ENCODE data around the gene DUSP12.
A peak's percentile ranks its signal among the peaks of the same experiment; 100 is the strongest.
"Not testable (repeated sequence)": the region's sequence is repeated elsewhere in the genome, so short reads cannot be mapped to it uniquely, and the experiment has no call there.

The DUSP12 gene, protein sequence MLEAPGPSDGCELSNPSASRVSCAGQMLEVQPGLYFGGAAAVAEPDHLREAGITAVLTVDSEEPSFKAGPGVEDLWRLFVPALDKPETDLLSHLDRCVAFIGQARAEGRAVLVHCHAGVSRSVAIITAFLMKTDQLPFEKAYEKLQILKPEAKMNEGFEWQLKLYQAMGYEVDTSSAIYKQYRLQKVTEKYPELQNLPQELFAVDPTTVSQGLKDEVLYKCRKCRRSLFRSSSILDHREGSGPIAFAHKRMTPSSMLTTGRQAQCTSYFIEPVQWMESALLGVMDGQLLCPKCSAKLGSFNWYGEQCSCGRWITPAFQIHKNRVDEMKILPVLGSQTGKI

DNA sequence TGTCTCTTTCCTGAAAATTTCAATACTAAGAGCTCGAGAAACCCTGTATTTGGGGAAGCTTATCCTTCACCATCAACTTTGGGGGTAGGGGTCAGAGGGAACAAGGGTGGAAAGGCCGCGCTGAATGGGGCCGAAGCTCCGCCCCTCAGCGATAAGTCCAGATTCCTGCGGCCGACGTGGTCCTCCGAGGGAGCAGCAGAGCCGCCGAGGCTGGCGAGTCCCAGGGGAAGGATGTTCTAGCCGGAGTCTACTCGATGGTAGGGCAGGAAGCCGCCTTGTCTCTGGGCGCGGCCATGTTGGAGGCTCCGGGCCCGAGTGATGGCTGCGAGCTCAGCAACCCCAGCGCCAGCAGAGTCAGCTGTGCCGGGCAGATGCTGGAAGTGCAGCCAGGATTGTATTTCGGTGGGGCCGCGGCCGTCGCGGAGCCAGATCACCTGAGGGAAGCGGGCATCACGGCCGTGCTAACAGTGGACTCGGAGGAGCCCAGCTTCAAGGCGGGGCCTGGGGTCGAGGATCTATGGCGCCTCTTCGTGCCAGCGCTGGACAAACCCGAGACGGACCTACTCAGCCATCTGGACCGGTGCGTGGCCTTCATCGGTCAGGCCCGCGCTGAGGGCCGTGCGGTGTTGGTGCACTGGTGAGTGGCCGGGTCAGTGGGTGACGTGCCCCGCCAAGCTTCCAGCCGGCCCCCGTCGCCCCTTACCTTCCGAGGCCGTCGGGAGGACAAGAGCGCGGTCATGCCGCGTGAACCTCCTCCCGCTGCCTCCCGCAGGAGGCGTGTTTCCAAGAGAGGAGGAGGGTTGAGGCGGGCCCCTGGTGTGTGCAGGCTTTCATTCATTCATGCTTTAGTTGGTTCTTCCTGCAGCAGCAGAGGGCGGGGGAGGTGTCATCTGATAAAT lies at the start of gene DUSP12:
Gene DUSP12 (plus strand): TSS at position 278 of the 899 bp plus-strand sequence. CDS start 16 bp downstream, at position 294.
- DNase-seq: peak; percentile 82

DNA sequence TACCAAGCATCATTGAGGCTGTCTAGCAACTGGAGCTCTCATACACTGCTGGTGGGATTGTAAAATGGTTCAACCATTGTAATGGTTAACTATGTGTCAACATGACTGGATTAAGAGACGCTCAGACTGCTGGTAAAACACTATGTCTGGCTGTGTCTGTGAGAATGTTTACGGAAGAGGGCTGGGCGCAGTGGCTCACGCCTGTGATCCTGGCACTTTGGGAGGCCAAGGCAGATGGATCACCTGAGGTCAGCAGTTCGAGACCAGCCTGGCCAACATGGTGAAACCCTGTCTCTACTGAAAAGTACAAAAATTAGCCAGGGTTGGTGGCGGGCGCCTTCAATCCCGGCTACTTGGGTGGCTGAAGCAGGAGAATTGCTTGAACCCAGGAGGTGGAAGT lies 47.3 kb upstream of the DUSP12 start:
- DNase-seq: no peak

DNA sequence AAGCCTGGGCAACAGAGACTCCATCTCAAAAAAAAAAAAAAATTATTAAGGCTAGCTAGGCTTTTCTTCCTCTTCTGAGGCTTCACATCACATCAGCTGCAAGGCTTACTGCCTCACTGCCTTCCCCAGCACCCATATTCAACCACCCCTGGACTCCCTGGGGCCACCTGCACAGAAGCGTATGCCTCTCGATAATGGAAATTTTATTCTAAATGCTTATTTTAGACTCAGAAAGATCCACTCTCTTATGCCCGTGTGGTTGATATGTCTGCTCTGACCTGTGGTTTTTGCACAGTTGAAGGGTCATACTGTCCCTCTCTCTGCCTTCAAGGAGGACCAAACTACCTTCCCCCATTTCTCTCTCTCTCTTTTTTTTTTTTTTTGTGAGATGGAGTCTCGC lies 44.0 kb upstream of the DUSP12 start:
- no peak for DNase-seq

DNA sequence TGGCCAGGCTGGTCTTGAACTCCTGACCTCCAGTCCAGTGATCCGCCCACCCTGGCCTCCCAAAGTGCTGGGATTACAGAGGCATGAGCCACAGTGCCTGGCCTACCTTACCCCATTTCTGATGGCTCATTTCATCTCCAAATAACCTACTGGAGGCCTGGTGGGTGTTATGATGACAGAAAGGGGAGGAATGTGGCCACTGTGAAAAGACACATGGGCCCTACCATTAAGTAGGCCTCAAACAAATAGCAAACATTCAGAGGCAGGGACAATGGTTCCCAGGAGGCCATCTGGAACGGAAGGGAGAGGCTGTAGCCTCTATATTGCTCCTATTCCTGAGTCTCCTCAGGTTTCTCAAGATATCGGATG lies 43.5 kb upstream of the DUSP12 start:
- no peak for DNase-seq

DNA sequence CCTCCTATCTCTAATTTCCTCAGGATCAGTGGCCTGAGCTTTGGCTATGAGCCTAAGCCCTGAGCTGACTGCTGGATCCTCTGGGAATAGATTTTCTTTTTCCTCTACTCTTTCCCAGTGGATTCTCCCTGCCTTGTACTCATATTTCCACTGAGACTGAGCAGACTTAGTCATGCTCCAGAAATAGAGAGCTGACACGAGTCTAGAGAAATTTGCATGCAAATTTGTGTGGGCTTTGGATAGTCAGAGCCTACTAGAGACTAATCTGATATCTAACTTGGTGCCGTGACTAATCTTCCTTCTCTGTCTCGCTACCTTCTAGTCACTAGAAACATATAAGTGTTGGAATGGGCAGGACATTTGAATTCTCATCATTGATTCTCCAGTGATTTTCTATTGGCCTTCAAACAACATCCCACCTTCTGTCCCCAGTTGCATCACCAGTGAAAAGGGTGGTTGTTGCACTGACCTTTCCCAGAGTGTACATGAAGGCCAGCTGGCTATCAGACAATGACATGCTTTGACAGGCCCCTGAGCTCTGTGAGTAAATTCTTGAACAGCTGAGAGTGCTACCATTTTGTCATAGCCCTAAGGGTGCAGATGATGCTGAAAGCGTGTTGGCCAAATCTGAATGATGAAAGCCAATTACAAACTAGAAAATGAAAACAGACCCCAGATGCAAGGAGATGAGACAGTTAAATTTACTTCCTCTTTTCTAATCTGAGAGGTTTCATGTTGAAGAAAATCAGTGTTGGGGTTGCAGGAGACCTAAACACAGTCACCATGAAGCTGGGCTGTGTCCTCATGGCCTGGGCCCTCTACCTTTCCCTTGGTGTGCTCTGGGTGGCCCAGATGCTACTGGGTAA lies 42.9 kb upstream of the DUSP12 start, which contains the start of gene FCRLA:
Gene FCRLA (plus strand): TSS at position 748 of the 866 bp plus-strand sequence. CDS start 36 bp downstream, at position 784.
- DNase-seq: no peak

DNA sequence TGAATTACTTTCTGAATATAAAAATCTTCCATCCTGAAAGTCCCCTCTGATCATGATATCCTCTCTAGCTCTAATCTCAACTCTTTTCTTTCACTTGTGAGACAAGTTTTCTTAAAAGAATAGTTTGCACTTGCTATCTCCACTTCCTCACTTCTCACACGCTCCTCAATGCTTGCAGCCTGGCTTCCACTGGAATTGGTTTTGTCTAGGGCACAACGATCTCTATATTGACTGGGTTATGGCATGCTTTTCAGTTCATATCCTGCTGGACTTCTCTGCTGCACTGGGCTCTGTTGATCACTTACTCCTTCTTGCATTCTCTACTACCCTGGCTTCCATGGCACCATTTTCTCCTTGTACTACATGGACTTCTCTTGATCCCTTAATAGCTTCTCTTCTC lies 42.1 kb upstream of the DUSP12 start:
- no peak for DNase-seq

DNA sequence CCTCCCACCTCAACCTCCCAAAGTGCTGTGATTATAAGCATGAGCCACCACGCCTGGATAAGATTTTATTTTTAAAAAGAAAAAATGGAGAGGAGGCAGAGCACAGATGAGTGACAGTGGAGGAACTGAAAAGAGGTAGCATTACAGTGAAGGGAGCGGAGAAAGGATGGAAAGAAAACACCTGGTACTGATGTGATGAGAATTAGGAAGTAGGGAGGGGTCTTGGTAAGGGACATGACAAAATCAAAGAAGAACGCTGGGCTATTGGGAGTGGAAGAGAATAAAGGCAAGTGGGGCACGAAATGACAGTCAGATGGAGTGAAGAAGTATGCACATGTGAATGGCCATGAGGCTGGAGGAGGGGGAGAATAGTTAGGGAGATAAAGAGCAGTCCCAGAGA lies 40.2 kb upstream of the DUSP12 start:
- DNase-seq: no peak

DNA sequence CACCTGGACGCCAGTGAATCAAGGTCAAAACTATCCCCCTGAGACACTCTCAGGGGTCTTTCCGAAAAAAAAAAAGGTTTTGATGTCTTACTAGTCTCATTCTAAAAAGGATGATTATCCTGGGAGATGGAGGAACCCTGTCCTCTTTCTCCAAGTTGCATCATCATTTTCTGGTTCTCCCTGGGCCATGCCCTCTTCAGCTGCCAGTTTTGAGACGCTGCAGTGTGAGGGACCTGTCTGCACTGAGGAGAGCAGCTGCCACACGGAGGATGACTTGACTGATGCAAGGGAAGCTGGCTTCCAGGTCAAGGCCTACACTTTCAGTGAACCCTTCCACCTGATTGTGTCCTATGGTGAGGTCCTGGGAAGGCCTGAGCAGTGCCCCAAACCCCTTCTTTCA lies 39.0 kb upstream of the DUSP12 start:
- DNase-seq: no peak

DNA sequence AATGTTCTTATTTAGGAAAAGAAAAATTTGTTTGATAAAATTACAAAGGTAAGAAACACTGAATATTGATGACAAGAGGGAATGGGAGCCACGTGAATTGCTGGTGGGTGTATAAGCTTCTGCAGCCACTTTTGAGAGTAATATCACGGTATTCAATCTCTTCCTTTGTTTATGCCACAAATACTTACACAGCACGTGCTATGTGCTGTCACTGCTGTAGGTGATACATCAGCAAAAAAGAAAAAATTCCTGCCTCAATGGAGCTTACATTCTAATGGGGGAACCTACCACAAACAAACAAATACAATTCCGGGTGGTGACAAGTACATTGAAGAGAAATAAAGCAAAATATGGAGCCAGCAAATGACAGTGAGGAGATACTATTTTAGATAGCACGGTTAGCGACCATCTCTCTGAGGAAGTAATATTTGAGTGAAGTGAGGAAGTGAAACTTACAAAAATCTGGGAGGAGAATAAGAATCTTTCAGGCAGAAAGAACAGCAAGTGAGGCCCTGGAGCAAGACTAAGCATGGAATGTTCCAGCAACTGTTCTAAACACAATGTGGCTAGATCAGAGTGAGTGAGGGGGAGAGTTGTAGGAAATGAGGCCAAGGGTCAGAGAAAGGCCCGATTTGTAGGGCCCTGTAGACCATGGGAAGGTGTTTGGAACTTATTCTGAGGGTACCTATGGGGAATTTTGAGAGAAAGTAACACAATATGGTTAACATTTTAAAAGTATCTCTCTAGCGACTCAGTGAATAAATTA lies 30.8 kb upstream of the DUSP12 start:
- no peak for DNase-seq

DNA sequence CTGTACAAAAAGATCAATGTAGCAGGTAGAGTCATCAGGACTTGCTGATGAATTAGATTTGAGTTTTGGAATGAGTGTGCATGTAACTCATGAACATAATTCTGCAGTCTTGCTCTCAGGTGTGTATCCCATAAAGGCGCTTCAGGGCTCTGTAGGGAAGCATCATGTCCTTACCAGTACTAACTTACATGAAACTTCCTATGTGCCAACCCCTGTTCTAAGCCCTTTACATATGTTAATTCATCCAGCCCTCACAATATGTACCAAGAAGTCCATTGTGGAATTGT lies 30.3 kb upstream of the DUSP12 start:
- no peak for DNase-seq

DNA sequence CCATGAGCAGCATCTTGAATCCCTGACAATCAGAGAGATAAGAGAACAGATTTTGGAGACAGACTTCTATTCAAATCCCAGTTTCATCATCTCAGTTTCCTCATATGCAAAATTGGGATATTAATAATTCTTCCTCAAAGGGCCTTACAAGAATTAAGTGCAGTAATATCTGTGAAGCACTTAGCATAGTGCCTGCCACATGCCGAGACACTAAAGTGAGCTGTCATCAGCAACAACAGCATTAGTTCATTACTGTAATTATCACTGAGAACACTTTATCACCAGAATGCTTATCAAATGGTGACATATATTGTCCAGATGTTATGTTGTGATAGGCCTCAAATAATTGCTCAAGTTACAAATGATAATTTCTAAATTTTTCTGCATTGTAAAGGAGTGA lies 29.2 kb upstream of the DUSP12 start:
- no peak for DNase-seq

DNA sequence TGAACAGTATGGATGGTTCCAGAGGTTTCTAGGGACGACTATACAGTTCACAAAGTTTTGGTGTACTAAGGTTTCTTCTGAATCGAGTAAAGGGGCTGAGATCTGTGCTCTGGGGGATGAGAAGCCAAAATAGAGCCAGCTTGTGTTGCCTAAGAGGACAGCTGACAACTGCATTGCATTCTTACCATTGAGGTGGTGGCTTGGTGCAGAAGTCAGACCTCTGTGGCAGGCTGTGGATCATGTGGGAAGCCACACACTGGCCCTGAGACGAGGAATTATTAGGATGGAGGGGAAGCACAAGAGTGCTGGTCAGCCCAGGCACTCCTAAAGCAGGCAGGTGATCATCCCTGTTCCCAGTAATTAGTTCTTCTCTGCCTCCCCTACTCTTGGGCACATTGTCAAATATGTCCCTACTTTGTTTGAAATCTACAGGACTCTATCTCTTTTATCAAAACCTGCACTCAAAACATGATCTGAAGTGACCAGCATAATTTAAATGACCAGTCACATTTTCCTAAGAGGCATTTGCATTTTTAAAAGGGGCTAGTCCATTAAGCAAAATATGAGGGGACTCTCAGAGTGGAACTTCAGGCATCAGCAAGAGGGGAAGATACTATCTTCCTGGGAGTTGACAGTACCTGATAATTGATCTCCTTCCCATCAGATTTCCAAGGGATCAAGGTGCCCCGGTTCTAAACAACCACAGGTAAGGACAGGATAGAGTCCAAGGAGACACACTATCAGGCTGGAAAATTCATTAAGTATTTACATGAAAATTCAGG lies 28.4 kb upstream of the DUSP12 start, which contains the start of gene FCRLB:
Gene FCRLB (plus strand): TSS at position 589 of the 782 bp plus-strand sequence. CDS start 1,129 bp downstream, outside the sequence.
- DNase-seq: no peak

DNA sequence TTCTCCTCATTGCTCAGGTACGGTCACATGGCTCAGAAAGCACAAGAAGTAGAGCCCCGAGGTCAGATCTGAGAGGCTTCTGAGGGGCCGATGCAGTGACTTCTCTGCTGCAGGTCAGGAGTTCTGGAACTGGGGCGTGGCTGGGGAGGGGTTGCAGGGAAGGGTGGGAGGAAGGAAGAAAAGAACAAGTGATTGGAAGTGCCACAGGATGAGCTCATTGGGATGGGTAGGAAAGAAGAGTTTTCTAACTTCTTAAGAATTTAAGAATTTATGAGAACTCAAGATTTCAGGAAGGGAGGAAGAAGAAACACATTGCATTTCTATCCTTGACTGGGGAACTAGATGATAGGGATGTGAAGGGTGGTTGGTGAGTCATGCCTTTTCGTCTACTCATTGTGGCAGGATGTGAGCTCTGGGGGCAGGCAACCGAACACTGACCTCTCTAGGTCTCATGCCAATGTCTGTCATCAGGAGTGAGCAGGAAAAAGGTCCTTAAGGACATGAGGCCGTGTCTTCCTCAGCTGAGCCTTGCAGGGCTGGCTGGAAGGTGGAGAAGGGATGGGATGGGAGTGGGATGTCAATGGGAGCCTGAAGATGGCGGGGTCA lies 27.7 kb upstream of the DUSP12 start:
- no peak for DNase-seq

DNA sequence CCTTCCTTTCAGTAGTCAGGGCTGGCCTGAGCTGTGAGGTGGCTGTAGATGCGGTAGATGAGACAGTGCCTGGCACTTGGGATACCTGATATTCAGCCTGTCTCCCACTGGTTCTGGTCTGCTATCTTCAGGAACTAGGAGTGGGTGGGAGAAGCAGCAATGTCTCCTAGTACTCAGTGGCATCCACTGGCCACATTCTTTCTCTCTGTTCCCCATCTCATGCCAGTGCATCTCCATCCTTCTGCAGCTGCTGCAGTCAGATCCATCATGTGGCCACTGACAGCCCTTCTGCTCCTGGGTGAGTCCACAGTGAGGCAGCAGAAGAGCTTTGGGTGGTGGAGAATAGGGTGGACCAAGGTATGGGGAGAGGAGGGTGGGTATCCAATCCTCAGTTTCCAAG lies 27.2 kb upstream of the DUSP12 start:
- no peak for DNase-seq

DNA sequence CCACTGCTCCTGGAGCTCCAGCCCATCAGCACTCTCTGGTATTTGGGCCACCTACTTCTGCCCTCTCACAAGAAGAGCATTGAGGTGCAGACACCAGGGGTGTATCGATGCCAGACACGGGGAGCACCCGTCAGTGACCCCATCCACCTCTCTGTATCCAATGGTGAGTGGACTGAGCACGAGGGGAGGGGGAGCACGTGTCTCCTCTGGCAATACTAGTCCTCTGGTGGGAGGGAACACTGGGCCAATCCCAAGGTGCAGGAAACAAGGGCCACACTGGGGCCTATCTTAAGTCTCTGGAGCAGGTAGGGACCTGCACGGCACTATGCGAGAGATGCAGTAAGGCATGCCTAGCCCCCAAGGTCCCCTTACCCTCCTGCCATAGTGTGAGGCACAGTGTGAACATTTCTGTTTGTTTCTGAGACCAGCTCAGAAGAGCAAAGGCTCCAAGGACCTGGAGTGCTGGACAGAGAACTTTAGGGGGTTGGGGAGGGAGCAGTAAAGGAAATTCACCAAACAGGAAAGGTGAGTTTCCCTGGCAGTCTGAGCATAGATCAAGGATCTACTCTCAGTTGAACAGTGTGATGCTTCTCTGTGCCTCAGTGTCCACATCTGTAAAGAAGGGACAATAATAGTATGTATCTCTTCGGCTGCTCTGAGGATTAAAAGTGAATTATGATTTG lies 26.0 kb upstream of the DUSP12 start:
- no peak for DNase-seq

DNA sequence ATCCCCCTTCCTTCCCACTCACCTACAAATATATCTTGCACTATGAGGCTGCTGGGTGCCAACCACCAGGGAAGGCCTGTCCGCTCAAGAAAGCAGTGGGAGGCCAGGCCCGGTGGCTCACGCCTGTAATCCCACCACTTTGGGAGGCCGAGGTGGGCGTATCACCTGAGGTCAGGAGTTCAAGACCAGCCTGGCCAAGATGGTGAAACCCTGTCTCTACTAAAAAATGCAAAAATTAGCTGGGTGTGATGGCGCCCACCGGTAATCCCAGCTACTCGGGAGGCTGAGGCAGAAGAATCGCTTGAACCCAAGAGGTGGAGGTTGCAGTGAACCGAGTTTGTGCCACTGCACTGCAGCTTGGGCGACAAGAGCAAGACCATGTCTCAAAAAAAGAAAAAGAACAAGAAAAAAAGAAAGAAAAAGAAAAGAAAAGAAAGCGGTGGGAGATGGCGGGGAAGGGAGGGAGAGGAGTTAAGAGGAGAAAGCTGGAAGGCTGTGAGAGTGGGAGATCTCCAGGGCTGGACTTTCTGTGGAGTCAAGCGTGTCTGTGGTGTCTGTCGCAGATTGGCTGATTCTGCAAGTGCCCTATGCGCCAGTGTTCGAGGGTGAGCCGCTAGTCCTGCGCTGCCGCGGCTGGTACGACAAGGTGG lies 24.2 kb upstream of the DUSP12 start:
- DNase-seq: not testable (repeated sequence)

DNA sequence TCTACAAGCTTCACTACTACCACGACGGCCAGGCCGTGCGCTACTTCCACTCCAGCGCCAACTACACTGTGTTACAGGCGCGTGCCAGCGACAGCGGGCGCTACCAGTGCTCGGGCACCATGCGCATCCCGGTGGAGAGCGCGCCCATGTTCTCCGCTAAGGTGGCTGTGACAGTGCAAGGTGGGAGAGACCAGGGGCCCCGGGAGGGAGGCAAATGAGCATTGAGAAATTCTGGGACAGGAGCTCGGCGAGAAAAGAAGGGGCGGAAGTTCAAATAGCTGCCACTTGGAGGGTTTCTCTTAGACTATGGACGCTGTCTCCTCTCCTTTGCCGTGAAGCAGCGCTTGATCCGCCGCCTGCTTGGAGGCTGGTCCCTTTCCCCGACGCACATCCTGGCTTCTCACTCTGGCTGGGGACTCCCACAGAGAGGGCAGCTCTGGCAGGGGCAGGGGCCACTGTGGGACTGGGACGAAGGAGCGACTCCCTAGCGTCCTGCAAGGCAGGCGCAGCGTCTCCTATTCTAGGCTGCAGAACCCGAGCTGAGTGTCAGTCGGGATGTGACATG lies 23.6 kb upstream of the DUSP12 start:
- DNase-seq: no peak

DNA sequence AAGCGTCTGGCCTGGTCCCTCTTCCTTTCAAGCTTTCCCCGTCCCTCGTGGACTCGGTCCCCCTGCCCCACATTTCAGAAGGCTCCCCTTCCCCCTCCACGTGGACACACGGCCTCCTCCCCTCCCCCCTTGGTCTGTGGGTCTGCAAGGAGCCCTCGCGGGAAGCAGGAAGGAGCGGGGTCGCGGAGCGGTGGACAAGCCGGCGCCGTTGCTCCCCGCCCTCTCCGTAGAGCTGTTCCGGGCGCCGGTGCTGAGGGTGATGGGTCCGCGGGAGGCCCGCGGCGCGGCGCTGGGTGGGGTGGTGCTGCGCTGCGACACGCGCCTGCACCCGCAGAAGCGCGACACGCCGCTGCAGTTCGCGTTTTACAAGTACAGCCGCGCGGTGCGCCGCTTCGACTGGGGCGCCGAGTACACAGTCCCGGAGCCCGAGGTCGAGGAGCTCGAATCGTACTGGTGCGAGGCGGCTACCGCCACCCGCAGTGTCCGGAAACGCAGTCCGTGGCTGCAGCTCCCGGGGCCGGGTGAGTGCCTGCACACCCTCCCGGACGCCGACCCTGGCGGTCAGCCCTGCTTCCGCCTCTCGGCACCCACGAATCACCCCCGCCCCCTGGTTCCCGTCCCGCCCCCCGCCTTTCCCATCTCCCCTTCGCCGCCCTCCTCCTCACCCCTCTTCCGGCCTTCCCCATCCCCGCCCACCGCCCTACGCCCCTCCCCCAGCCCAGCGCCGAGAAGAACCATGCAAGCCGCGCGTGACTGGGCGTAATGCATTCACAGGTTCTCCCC lies 22.9 kb upstream of the DUSP12 start:
- no peak for DNase-seq

Measured in GF-D8 (cell line).